ENCODE data around the gene FBLN2.
A peak's percentile ranks its signal among the peaks of the same experiment; 100 is the strongest.

FBLN2 gene

DNA sequence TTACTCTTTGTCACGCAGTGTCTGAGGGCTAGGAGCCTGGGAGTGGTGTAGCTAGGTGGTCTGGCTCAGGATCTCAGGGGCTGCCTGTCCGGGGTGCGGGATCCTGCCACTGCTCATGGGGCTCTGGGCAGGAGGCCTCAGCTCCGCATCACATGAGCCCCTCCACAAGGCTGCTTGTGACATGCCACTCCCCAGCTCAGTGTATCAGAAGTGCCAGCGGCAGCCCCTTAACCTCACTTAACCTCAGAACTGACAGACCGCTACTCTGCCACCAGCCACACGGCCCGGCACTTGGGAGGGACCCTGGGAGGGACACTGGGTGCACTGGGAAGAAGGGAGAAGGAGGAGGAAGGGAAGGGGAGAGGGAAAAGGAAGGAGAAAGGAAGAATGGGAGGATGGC lies 87.9 kb downstream of the FBLN2 start:
- Mint-ChIP-seq H3K27me3 (ENCODE audit: low read depth, poor library complexity) (peaks cover 17% of the 10 kb centered on the region), H3K27ac (peak overlapping the region; percentile 39), H3K9me3 (no peaks in the 10 kb centered on the region), H3K4me3 (no peak overlapping the region), H3K4me1 (peaks cover 31% of the 10 kb centered on the region), H3K36me3 (ENCODE audit: low read depth) (no peaks in the 10 kb centered on the region)
- no peak for DNase-seq
- no peak for TF ChIP-seq CTCF (IDR thresholded peaks at IDR 0.05)

GRCh38 chr3:13637311-13637891 lies 88.5 kb downstream of the FBLN2 start:
- Mint-ChIP-seq H3K27me3 (ENCODE audit: low read depth, poor library complexity) (peaks cover 17% of the 10 kb centered on the region), H3K27ac (peak overlapping the region; percentile 39)
- no peak for DNase-seq

DNA sequence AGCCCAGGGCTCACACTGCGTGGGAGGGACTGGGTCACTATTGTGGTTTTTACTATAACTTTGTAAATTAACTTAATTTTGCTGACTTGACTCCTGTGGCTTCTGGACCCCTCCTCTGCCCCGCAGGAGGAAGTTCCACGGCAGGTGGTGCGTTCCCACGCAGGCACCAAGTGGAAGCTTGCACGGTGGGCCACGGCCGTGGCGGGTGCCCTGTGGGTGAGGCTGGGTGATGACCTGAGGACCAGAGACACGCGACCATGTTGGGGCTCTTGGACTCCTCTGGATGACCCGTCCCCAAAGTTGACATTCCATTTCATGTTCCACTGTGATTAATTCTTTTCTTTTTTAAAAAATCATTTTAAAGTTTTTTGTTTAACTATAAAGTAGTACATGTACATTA lies 89.0 kb downstream of the FBLN2 start:
- TF ChIP-seq CTCF (IDR thresholded peaks at IDR 0.05) = no peak
- Mint-ChIP-seq H3K9me3 (no peaks in the 10 kb centered on the region), H3K27ac (no peak overlapping the region), H3K36me3 (ENCODE audit: low read depth) (no peaks in the 10 kb centered on the region), H3K4me1 (peaks cover 20% of the 10 kb centered on the region), H3K27me3 (ENCODE audit: low read depth, poor library complexity) (peaks cover 17% of the 10 kb centered on the region), H3K4me3 (no peak overlapping the region)
- no peak for DNase-seq

More at GRCh38 chr3:13637311-13637891, 88.5 kb downstream of the FBLN2 start:
- Mint-ChIP-seq H3K4me1 (peaks cover 26% of the 10 kb centered on the region), H3K9me3 (no peaks in the 10 kb centered on the region), H3K36me3 (ENCODE audit: low read depth) (no peaks in the 10 kb centered on the region), H3K4me3 (no peak overlapping the region)
- TF ChIP-seq CTCF (IDR thresholded peaks at IDR 0.05) = no peak

- TF ChIP-seq CTCF (IDR thresholded peaks at IDR 0.05) = no peak
- H3K9me3 Mint-ChIP-seq = no peaks in the 10 kb centered on the region
- no peak overlapping the region for H3K4me3 Mint-ChIP-seq
- H3K4me1 Mint-ChIP-seq = peaks cover 16% of the 10 kb centered on the region
- H3K27me3 Mint-ChIP-seq (ENCODE audit: low read depth, poor library complexity) = peaks cover 17% of the 10 kb centered on the region
- H3K27ac Mint-ChIP-seq = no peak overlapping the region
- no peaks in the 10 kb centered on the region for H3K36me3 Mint-ChIP-seq (ENCODE audit: low read depth)
- no peak for DNase-seq
These were observed 90.0 kb downstream of the FBLN2 start for GRCh38 chr3:13638927-13639326.

GRCh38 chr3:13642597-13642996 lies 93.7 kb downstream of the FBLN2 start:
- no peak for DNase-seq
- Mint-ChIP-seq H3K27me3 (ENCODE audit: low read depth, poor library complexity) (peaks cover 25% of the 10 kb centered on the region), H3K27ac (no peak overlapping the region), H3K4me1 (peaks cover 6% of the 10 kb centered on the region), H3K36me3 (ENCODE audit: low read depth) (no peaks in the 10 kb centered on the region), H3K9me3 (no peaks in the 10 kb centered on the region), H3K4me3 (no peak overlapping the region)
- no peak for TF ChIP-seq CTCF (IDR thresholded peaks at IDR 0.05)

DNA sequence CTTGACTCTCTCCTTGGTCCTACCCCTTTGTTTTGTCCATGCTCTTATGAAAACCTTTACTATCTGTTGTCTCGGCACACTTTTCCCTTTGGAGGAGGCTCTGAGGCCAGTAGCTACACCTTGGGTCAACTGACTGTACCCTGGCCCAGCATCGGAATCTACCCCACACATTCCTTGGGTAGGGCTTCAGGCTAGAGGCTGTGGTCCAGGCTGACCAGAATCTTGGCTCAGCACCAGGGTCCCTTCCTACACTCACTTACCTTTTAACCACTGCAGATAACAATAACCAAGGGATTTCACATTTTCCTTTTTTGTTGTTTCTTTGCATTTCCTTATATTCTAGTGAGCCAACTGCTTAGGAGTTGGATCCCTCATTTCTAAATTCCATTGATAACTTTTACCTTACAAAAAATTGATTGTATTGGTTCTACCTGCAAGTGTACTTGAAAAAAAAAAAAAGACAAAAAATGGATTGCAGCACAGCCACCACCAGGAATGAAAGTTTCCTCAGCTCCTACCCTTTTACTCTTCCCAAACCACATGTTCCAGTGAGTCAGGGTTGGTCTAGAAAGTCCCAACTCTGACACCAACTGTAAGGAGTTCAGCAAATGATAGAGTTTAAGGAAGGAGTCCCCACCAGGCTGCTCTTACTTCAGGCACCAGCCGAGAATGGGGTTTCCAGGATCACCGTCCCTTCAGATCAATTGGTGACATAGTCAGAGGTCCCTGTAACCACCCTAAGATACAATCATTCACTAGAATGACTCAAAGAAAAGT lies 95.6 kb downstream of the FBLN2 start:
- peaks cover 22% of the 10 kb centered on the region for H3K4me1 Mint-ChIP-seq
- no peak for DNase-seq
- H3K36me3 Mint-ChIP-seq (ENCODE audit: low read depth) = no peaks in the 10 kb centered on the region
- H3K27ac Mint-ChIP-seq = no peak overlapping the region
- TF ChIP-seq CTCF (IDR thresholded peaks at IDR 0.05) = no peak
- H3K9me3 Mint-ChIP-seq = no peaks in the 10 kb centered on the region
- no peak overlapping the region for H3K4me3 Mint-ChIP-seq
- H3K27me3 Mint-ChIP-seq (ENCODE audit: low read depth, poor library complexity) = peaks cover 25% of the 10 kb centered on the region

Data from nephron progenitor cell (in vitro differentiated cells).